Suprapubic skin (tissue), 4 donors: ENCODE results near the gene SCAI. TPM values are rescaled to one million over a fixed set of nuclear protein-coding genes. Genes with fewer than 3 reads are reported as not detected.
A peak's percentile ranks its signal among the peaks of the same experiment; 100 is the strongest.

ENCODE experiments used
- DNase-seq, 2 donors: peaks; one replicate each; pipeline ENCODE4 v3.0.0-alpha.2; 2019; ENCODE audit warnings: low spot score in 2 of 2
- H3K27ac ChIP-seq: fragments of 200-600 bp; sonication (generic); one replicate; pipeline ENCODE4 v1.5.1; 2019
- H3K27me3 ChIP-seq: fragments of 200-600 bp; sonication (generic); one replicate; pipeline ENCODE4 v1.5.1; 2019
- H3K36me3 ChIP-seq: fragments of 200-600 bp; sonication (generic); one replicate; pipeline ENCODE4 v1.5.1; 2019
- H3K4me1 ChIP-seq: fragments of 200-600 bp; sonication (generic); one replicate; pipeline ENCODE4 v1.5.1; 2019
- H3K4me3 ChIP-seq: fragments of 200-600 bp; sonication (generic); one replicate; pipeline ENCODE4 v1.5.1; 2019; ENCODE audit warnings: mild to moderate bottlenecking
- H3K9me3 ChIP-seq: fragments of 200-600 bp; sonication (generic); one replicate; pipeline ENCODE4 v1.5.1; 2019
- CTCF ChIP-seq, 2 donors: fragments of 200-600 bp in 1 of 2; fragments of 450-650 bp in 1 of 2; sonication (generic) in 1 of 2; IDR thresholded peaks; one replicate each; pipeline ENCODE4 v1.5.1; 2016 to 2019; ENCODE audit warnings: antibody characterized with exemption in 2 of 2, mild to moderate bottlenecking in 1 of 2, moderate library complexity in 1 of 2
- EP300 ChIP-seq: sonication (generic); formaldehyde crosslinking; IDR thresholded peaks from one replicate; pipeline ENCODE4 v1.6.1; 2017; ENCODE audit warnings: antibody characterized with exemption
- POLR2A ChIP-seq, 2 donors: fragments of 450-650 bp; IDR thresholded peaks; one replicate each; pipeline ENCODE4 v1.6.1; 2017; ENCODE audit warnings: antibody characterized with exemption in 2 of 2, mild to moderate bottlenecking in 2 of 2, moderate library complexity in 2 of 2
- POLR2AphosphoS5 ChIP-seq, 3 donors: sonication (generic); formaldehyde crosslinking; IDR thresholded peaks; one replicate each; pipeline ENCODE4 v1.6.1; 2017; ENCODE audit warnings: antibody characterized with exemption in 3 of 3
- WGBS: methylation state at CpG from one replicate; pipeline ENCODE4 v1.1.5; 2018; 5-methylcytosine and 5-hydroxymethylcytosine counted together
- total RNA-seq, 4 donors: library from RNA; depleted of rRNA; stranded (reverse); fragments of >200 nt; gene quantifications; one replicate each; pipeline ENCODE4 v1.1.0, GENCODE V29; 2016

The SCAI gene
- total RNA-seq, 4 donors from 2014 or later: 5.9 to 38.1 (median 10.2) TPM

DNA sequence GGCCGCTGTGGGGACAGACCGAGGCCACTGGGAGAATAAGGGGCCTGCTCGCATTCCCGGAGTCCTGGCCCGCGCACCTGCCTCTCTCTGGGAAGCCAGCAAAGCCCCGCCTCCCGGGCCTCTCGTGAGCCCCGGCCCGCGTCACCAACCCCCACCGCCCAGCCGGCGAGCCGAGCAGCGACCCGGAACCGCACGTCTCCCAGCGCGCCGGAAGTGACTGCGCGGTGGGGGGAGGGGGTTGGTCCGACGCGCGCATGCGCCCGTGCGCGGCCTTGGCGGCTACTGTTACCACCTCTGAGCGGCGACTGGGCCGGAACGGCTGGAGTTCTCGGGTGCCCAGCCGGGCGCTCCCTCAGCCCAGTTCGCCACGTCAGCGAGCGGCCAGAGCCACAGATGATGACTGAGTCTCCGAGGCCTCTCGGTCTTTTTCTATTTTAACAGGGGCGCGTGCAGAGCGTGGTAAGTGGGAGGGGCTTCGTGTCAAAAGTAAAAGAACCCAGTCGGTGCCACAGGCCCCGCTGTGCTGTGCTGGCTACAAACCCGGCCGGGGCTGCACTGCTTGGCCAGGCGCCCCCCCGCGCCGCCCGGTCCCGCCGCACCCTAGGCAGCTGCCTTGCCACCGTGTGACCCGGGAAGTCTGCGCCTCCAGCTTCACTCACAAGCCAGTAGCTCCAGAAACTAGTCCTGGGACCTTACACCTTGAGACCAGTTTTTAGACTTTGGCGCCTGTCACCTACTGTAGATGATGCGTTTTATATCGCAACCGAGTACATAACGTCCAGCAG is 202.2 kb downstream of the SCAI start, which contains the start of gene GOLGA1:
TSS of gene GOLGA1 (minus strand) at position 190 of the 785 bp plus-strand sequence. CDS start 2,372 bp downstream, outside the sequence.
- peak within 1 kb of the TSS; percentile 55 for H3K4me3 ChIP-seq
- TF ChIP-seq POLR2A (IDR thresholded peaks at IDR 0.05): peak; percentile 65 to 91
- TF ChIP-seq POLR2AphosphoS5 (IDR thresholded peaks at IDR 0.05): peak; percentile 57 to 87 (median 84)
- peak; percentile 49 for TF ChIP-seq EP300
- TF ChIP-seq CTCF (IDR thresholded peaks at IDR 0.05): no peak

GRCh38 chr9:124940521-124940893 is 202.8 kb downstream of the SCAI start:
- H3K27ac ChIP-seq: peak overlapping the region; percentile 87
- H3K27me3 ChIP-seq: no peaks in the 10 kb centered on the region
- no peak for TF ChIP-seq POLR2AphosphoS5 (IDR thresholded peaks at IDR 0.05)
- TF ChIP-seq CTCF (IDR thresholded peaks at IDR 0.05): no peak
- no peak for TF ChIP-seq POLR2A (IDR thresholded peaks at IDR 0.05)
- no peak for TF ChIP-seq EP300
- H3K4me1 ChIP-seq: peaks cover 18% of the 10 kb centered on the region
- WGBS: 0% methylated on average over 6 of the region's 17 CpGs
- peak overlapping the region; percentile 55 for H3K4me3 ChIP-seq
- peaks cover 14% of the 10 kb centered on the region for H3K36me3 ChIP-seq
- DNase-seq: no peak
- no peaks in the 10 kb centered on the region for H3K9me3 ChIP-seq

More for the DNA sequence above, 202.2 kb downstream of the SCAI start, which contains the start of gene GOLGA1:
- Histone ChIP-seq H3K36me3 (peaks cover 13% of the 10 kb centered on the region), H3K27me3 (no peaks in the 10 kb centered on the region), H3K9me3 (no peaks in the 10 kb centered on the region), H3K4me1 (peaks cover 18% of the 10 kb centered on the region), H3K27ac (peak within 1 kb of the TSS; percentile 87)
- peak; percentile 97 to 98 for DNase-seq
- WGBS: 0% methylated on average over 9 of the region's 70 CpGs

GRCh38 chr9:124939944-124940343 is 203.4 kb downstream of the SCAI start:
- peaks cover 17% of the 10 kb centered on the region for H3K36me3 ChIP-seq
- no peak for DNase-seq
- peak overlapping the region; percentile 55 for H3K4me3 ChIP-seq
- no peaks in the 10 kb centered on the region for H3K9me3 ChIP-seq
- TF ChIP-seq POLR2A (IDR thresholded peaks at IDR 0.05): no peak
- TF ChIP-seq EP300: no peak
- TF ChIP-seq CTCF (IDR thresholded peaks at IDR 0.05): no peak
- TF ChIP-seq POLR2AphosphoS5 (IDR thresholded peaks at IDR 0.05): no peak
- H3K27me3 ChIP-seq: no peaks in the 10 kb centered on the region
- peaks cover 18% of the 10 kb centered on the region for H3K4me1 ChIP-seq
- H3K27ac ChIP-seq: no peak overlapping the region

GRCh38 chr9:124934290-124934689 is 209.0 kb downstream of the SCAI start:
- H3K4me3 ChIP-seq: no peak overlapping the region
- H3K27me3 ChIP-seq: no peaks in the 10 kb centered on the region
- no peaks in the 10 kb centered on the region for H3K9me3 ChIP-seq
- TF ChIP-seq EP300: no peak
- no peak for TF ChIP-seq CTCF (IDR thresholded peaks at IDR 0.05)
- TF ChIP-seq POLR2A (IDR thresholded peaks at IDR 0.05): no peak
- no peak for TF ChIP-seq POLR2AphosphoS5 (IDR thresholded peaks at IDR 0.05)
- no peaks in the 10 kb centered on the region for H3K4me1 ChIP-seq
- peaks cover 59% of the 10 kb centered on the region for H3K36me3 ChIP-seq
- DNase-seq: no peak
- no peak overlapping the region for H3K27ac ChIP-seq

DNA sequence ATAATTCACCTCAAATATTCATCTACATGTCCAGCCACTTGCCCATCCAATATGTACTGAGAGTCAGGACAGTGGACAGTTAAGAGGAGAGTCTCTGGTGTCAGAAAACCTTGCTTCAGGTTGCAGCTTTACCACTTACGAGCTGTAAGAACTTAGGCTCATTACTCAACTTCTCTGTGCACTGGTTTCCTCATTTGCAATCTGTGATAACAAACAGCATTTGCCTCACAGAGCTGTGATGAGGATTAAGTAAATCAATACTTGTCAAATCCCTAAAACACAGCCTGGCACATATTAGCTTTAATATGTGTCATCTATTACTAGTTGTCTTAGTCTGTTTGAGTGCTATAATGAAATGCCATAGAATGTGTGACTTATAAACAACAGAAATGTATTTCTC is 211.0 kb downstream of the SCAI start:
- 90% methylated on average over 1 of the region's 1 CpG for WGBS
- DNase-seq: no peak
- H3K36me3 ChIP-seq: peaks cover 75% of the 10 kb centered on the region
- no peaks in the 10 kb centered on the region for H3K27me3 ChIP-seq
- no peak for TF ChIP-seq EP300
- no peak for TF ChIP-seq POLR2A (IDR thresholded peaks at IDR 0.05)
- no peak for TF ChIP-seq CTCF (IDR thresholded peaks at IDR 0.05)
- no peak for TF ChIP-seq POLR2AphosphoS5 (IDR thresholded peaks at IDR 0.05)
- H3K27ac ChIP-seq: no peak overlapping the region
- H3K4me1 ChIP-seq: no peaks in the 10 kb centered on the region
- H3K9me3 ChIP-seq: no peaks in the 10 kb centered on the region
- no peak overlapping the region for H3K4me3 ChIP-seq
